ENCODE results near the gene NTMT1.
A peak's percentile ranks its signal among the peaks of the same experiment; 100 is the strongest.

Gene NTMT1

GRCh38 chr9:129637102-129637501 lies 11.1 kb downstream of the NTMT1 start:
- DNase-seq (ENCODE audit: low spot score), result no peak

DNA sequence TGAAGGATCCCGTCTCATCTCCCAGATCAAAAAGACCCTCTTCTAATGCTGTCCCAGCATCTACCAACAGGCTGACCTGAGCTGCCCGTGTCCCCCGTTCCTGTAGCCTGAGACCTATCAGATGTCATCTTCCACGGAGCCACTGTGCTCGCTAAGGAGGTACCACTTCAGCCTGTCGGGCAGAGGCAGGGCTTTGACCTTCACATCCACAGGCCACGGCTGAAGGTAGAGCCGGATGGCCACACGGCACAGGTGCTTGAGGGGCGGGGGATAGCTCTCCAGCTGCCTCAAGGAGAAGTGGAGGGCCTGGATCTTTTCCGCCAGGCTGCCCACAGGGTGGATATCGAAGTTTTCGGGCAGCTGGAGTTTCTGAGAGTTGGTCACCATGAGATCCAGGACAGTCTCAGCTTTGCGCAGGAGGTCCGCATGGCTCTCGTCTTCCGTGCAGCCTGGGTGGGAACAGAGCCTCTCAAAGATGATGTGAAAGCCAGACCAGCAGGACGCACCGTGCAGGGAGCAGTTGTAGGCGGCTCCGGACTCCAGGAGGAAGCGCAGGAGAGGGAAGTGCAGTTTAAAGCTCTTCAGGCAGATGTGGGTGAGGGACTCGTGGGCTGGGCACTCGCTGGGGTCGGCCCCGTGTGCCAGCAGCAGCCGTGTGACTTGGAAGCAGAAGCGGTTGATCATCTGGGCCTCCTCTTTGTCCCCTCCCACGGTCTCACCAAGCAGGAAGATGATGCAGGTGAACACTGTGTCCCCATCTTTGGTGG lies 11.9 kb downstream of the NTMT1 start:
- no peak for DNase-seq (ENCODE audit: low spot score)

DNA sequence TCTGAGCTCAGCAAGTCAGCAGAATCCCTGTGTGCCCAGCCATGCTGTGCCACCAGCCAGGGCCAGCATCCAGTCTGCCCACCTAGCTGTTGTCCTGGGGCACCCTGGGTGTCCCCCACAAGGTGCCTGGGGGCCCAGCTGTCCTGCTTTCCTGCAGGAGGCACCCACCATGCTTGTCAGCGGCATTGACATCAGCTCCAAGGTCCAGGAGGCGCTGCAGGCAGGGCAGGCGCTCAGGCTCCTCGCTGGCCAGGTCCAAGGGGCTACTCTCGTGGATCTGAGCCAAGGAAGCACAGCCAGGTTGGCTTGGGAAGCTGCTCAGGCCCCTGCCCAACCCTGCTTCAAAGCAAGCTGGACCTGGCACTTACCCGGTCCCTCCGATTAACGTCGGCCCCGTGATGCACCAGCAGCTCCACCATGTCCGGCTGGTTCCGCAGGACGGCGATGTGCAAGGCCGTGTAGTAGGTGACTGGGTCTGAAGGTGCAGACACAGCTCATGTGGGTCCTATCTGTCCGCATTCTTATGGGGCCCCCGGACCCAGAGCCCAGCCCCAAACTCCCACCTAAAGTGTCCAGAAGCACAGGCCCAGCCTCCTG lies 13.2 kb downstream of the NTMT1 start:
- no peak for DNase-seq (ENCODE audit: low spot score)

- no peak for DNase-seq (ENCODE audit: low spot score)
These were observed 13.8 kb downstream of the NTMT1 start for GRCh38 chr9:129639756-129640085.

GRCh38 chr9:129640086-129640870 lies 14.3 kb downstream of the NTMT1 start:
- no peak for DNase-seq (ENCODE audit: low spot score)

DNA sequence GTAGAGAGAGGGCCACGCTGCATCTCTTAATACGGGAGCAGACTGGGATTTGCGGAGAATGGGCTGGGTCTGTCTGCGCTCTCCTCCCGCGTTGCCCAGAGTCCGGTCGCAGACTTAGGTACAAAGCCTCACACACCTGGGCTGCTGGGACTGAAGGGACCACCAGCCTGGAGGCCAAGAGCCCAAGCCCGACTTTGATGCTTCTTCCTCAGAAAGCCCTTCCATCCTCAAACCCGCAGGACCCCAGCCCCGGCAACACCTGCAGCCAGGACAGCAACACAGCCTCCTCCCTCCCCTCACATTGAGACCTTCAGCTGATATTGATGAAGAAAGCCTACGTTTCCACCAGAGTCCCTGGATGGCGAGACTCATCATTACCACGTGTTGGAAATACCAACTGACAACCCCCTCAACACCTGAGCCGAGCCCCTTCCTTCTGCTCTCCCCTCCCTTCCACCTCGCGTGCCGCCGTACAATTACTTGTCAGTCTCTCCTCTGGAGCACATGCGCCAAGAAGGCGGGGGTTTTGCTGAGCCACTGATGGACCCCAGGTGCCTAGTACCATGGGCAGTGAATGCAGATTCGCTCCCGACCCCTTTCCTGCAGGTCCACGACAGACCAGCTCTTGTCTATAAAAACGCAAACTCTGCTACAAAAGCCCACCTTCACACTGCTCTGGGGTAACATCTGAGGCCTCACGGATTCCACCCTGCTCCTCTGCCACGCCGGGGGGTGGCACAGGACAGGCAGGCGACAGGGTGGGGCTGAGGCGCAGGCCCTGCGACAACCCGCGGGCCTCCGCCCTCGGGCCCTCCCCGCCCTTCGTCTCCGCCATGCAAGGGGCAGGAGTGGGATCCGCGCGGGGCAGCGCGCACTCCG lies 15.1 kb downstream of the NTMT1 start:
- DNase-seq (ENCODE audit: low spot score), result no peak

DNA sequence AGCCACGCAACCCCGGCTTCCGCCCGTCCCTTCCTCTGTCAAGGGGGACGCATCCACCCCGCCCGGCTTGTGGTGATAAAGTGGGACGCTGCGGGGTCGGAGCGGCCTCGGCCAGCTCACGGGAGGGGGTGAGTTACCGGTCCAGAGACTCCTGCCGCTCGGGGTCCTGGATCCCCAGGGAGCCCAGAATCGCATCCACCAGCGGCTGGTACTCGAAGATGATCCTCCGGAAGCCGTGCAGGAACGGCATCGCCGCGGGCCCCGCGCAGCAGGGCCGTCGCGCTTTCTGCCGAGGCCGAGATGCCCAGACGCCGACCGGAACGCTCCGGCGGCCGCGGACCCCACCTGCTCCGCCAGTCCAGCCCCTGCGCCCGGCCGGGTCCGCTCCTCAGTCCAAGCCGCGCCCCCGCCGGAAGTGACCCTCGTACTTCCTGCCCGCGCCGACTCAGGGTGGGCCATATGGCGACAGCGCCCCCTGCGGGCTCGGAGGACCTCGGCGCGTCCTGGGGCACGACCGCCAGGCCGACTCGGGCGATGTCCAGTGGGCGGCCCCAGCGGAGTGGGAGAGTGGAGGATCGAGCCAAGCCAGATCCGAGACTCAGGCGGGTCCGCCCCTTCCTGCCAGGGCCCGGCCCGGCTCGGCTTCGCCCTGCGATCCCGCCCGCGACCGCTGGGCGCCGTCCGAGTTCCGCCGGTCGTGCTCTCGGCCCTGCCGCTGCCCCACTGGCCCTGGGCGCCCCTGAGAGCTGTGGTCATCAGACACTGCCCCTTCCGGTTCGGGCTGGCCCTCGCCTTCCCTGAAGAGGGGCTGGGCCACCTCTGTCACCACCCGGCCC lies 16.0 kb downstream of the NTMT1 start, which contains the start of gene ASB6:
TSS of gene ASB6 (minus strand) at position 402 of the 836 bp plus-strand sequence. CDS start at position 250, 152 bp downstream.
- peak; percentile 81 for DNase-seq (ENCODE audit: low spot score)

- no peak for DNase-seq (ENCODE audit: low spot score)
These were observed 17.7 kb downstream of the NTMT1 start for GRCh38 chr9:129643706-129644105.

GRCh38 chr9:129644365-129644764 lies 18.4 kb downstream of the NTMT1 start:
- no peak for DNase-seq (ENCODE audit: low spot score)

- no peak for DNase-seq (ENCODE audit: low spot score)
These were observed 18.9 kb downstream of the NTMT1 start for GRCh38 chr9:129644902-129645301.

GRCh38 chr9:129646252-129646651 lies 20.3 kb downstream of the NTMT1 start:
- no peak for DNase-seq (ENCODE audit: low spot score)

DNA sequence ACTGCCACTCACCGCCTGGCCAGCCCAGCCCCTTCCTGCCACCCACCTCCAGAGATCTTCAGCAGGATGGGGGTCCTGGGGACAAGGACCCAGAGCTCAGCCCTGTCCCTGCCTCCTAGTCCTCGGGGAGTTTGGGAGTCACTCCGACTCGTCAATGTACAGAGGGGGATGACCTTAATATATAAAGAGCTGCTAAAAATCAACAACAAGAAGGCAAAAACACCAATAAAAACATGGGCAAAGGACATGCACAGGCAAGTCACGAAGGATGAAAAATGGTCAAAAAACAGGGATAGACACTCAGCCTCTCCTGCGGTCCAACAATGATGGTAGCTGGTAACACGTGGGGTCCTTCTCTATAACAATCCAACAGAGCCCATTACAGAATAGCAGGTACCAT lies 20.7 kb downstream of the NTMT1 start:
- no peak for DNase-seq (ENCODE audit: low spot score)

GRCh38 chr9:129647635-129648034 lies 21.7 kb downstream of the NTMT1 start:
- no peak for DNase-seq (ENCODE audit: low spot score)

- DNase-seq (ENCODE audit: low spot score), result no peak
These were observed 22.3 kb downstream of the NTMT1 start for GRCh38 chr9:129648092-129648763.

- no peak for DNase-seq (ENCODE audit: low spot score)
These were observed 22.8 kb downstream of the NTMT1 start for GRCh38 chr9:129648764-129649115.

DNA sequence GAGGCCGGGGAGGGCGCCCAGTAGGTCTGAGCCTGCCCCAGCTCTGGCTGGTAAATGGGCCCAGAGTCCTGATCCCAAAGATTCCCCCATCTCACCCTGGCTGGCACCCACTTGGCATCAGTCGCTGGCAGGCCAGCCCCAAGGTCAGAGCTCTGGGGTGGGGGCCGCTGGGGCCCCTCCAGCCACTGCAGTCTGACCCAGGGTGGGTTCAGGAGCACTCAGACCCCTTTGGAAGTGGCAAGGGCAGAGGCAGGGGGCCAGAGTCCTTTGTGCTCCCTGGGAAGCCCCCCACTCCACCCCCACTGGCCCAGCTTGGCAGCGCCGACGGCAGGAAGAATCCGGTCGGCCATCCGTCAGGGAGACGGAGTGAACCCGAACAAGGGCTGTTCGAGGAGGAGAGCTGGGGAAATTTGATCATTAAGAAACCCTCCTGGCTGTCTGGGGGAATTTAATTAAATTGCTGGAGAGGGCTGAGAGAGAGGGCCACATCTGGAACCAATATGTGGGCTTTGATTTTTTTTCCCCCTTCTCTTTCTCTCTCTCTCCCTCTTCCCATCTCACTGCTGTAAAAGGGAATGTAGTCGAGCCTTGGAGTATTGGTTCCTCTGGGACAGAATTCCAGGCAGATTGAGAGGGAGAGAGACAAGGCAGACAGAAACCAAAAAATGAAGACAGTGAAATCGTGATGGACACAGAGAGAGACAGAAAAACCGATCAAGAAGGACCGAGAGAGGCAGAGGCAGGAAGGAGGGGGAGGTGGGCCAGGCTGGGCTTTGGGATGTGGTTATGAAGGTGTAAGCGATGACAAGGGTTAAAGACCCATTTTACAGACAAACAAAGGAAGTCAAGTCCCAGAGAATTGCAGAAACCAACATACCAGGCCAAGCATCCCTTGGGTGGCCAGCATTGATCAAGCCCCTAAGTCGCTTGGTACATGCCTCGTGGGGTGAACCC lies 24.0 kb downstream of the NTMT1 start:
- DNase-seq (ENCODE audit: low spot score), result no peak

DNA sequence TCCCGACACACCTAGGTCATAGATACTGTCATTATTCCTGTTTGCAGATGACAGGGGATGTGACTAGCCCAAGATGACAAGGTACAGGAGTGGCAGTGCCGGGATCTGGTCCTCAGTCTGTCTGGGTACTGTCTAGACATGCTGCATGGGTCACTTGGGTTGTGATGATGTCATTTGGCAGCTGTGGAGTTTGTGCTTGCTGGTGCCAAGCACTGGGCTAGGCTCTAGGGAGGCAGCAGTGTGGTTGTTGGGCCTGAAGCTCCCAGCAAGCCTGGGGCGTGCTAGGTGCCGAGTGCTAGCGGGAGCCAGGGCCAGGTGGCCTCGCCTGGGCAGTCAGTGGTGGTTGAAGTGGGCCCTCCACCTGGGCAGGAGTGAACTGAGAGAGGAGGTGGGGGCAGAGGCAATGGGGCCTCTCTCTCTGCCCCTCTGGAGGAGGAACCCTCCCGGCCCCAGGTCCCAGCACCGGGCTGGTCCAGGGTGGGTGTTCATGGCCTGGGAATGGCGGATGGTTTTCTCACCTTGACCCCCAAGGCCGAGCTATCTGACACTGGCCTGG lies 24.8 kb downstream of the NTMT1 start:
- no peak for DNase-seq (ENCODE audit: low spot score)

GRCh38 chr9:129653823-129654553 lies 28.0 kb downstream of the NTMT1 start:
- DNase-seq (ENCODE audit: low spot score), result no peak
